HepG2 (cell line): ENCODE data around the gene TNRC18. TPM values are rescaled to one million over a fixed set of nuclear protein-coding genes. Genes with fewer than 3 reads are reported as not detected.

ENCODE experiments used
- AGO1 ChIP-seq: fragments of 200-400 bp; formaldehyde crosslinking; IDR thresholded peaks from 2 replicates; pipeline ENCODE4 v1.6.1; 2017; ENCODE audit warnings: mild to moderate bottlenecking, low read depth, low read length, moderate library complexity; ENCODE audit not compliant: poor library complexity, severe bottlenecking
- E2F2 ChIP-seq: sonication (generic); formaldehyde crosslinking; IDR thresholded peaks from 2 replicates; pipeline ENCODE4 v1.4.0; 2020; ENCODE audit warnings: missing genetic modification reagents, borderline replicate concordance
- EEA1 ChIP-seq: sonication (generic); formaldehyde crosslinking; IDR thresholded peaks from 2 replicates; pipeline ENCODE4 v1.5.1; 2020; ENCODE audit warnings: mild to moderate bottlenecking, missing genetic modification reagents, borderline replicate concordance
- HNF1B ChIP-seq: sonication (generic); formaldehyde crosslinking; IDR thresholded peaks from 2 replicates; pipeline ENCODE4 v1.5.1; 2020; ENCODE audit warnings: mild to moderate bottlenecking, moderate library complexity, missing genetic modification reagents
- IRF2 ChIP-seq: IDR thresholded peaks from 2 replicates; pipeline ENCODE4 v1.6.1; 2018; ENCODE audit warnings: missing genetic modification reagents, missing compliant biosample characterization
- KDM3A ChIP-seq: IDR thresholded peaks from 2 replicates; pipeline ENCODE4 v1.6.1; 2018; ENCODE audit warnings: low read depth, missing compliant biosample characterization
- KDM5B ChIP-seq: sonication (generic); formaldehyde crosslinking; IDR thresholded peaks from 2 replicates; pipeline ENCODE4 v1.4.0; 2020; ENCODE audit warnings: missing genetic modification reagents, mild to moderate bottlenecking, borderline replicate concordance
- MXI1 ChIP-seq: IDR thresholded peaks from 3 replicates; pipeline ENCODE4 v1.6.1; 2012; ENCODE audit warnings: low read depth, low read length, inconsistent platforms, borderline replicate concordance
- NFIB ChIP-seq: sonication (generic); formaldehyde crosslinking; IDR thresholded peaks from 2 replicates; pipeline ENCODE4 v1.9.0; 2021; ENCODE audit warnings: missing genetic modification reagents, mild to moderate bottlenecking, borderline replicate concordance
- ONECUT2 ChIP-seq: sonication (generic); formaldehyde crosslinking; IDR thresholded peaks from 2 replicates; pipeline ENCODE4 v1.4.0; 2020; ENCODE audit warnings: missing genetic modification reagents
- PRMT3 ChIP-seq: sonication (generic); formaldehyde crosslinking; IDR thresholded peaks from 2 replicates; pipeline ENCODE4 v1.8.1; 2022; ENCODE audit warnings: low read depth, mild to moderate bottlenecking, moderate library complexity, missing genetic modification reagents, borderline replicate concordance
- RAD21 ChIP-seq: fragments of 450-650 bp; formaldehyde crosslinking; IDR thresholded peaks from 2 replicates; pipeline ENCODE4 v1.5.0; 2020; ENCODE audit warnings: mild to moderate bottlenecking
- SALL1 ChIP-seq: sonication (generic); formaldehyde crosslinking; IDR thresholded peaks from 2 replicates; pipeline ENCODE4 v1.8.0; 2022; ENCODE audit warnings: mild to moderate bottlenecking, missing genetic modification reagents
- SAP130 ChIP-seq: IDR thresholded peaks from 2 replicates; pipeline ENCODE4 v1.6.1; 2016; ENCODE audit warnings: low read depth
- U2AF2 ChIP-seq: fragments of 200-400 bp; formaldehyde crosslinking; IDR thresholded peaks from 2 replicates; pipeline ENCODE4 v1.6.1; 2017; ENCODE audit warnings: low read depth, mild to moderate bottlenecking, low read length
- ZNF180 ChIP-seq: sonication (generic); formaldehyde crosslinking; IDR thresholded peaks from 2 replicates; pipeline ENCODE4 v1.4.0; 2020; ENCODE audit warnings: low read depth, missing genetic modification reagents, borderline replicate concordance
- ZNF34 ChIP-seq: sonication (generic); formaldehyde crosslinking; IDR thresholded peaks from 2 replicates; pipeline ENCODE4 v1.4.0; 2020; ENCODE audit warnings: mild to moderate bottlenecking, missing genetic modification reagents, borderline replicate concordance
- ZNF607 ChIP-seq: sonication (generic); formaldehyde crosslinking; IDR thresholded peaks from 2 replicates; pipeline ENCODE4 v1.5.1; 2020; ENCODE audit warnings: missing genetic modification reagents, mild to moderate bottlenecking, borderline replicate concordance
- ZNF737 ChIP-seq: sonication (generic); formaldehyde crosslinking; IDR thresholded peaks from 2 replicates; pipeline ENCODE4 v1.5.0; 2020; ENCODE audit warnings: missing genetic modification reagents, mild to moderate bottlenecking, borderline replicate concordance
- ZNF878 ChIP-seq: sonication (generic); formaldehyde crosslinking; IDR thresholded peaks from 2 replicates; pipeline ENCODE4 v1.8.1; 2023; ENCODE audit warnings: mild to moderate bottlenecking, missing genetic modification reagents, moderate library complexity
- polyA plus RNA-seq, 8 experiments: library from polyadenylated mRNA; depleted of rRNA in 3 of 8; stranded (reverse) in 7 of 8; unstranded in 1 of 8; fragments of >200 nt; fragmentation: Illumina TruSeq in 4 of 8; extraction: Trizol in 4 of 8; gene quantifications; 2 replicates each; pipeline versions ENCODE4 v1.2.1 to v1.2.3, GENCODE V29; 2011 to 2016; ENCODE audit warnings: low read depth in 4 of 8, missing spikeins in 1 of 8, mixed read lengths in 1 of 8; ENCODE audit not compliant: insufficient read depth in 1 of 8
- total RNA-seq, 5 experiments: library from RNA; depleted of rRNA; stranded (reverse); fragments of >200 nt; fragmentation: Illumina TruSeq; extraction: Trizol; gene quantifications; 2 replicates each; pipeline ENCODE4 v1.2.3, GENCODE V29; 2016; ENCODE audit warnings: low read depth in 1 of 5
- TF ChIP-seq, protein P1 (sequence below): sonication (generic); formaldehyde crosslinking; IDR thresholded peaks from 2 replicates; pipeline ENCODE4 v1.8.0; 2022; ENCODE audit warnings: missing genetic modification reagents, mild to moderate bottlenecking, borderline replicate concordance
- TF ChIP-seq, protein P2 (sequence below): sonication (generic); formaldehyde crosslinking; IDR thresholded peaks from 2 replicates; pipeline ENCODE4 v1.5.0; 2020; ENCODE audit warnings: mild to moderate bottlenecking, missing genetic modification reagents, moderate library complexity

TNRC18 gene
- total and polyA plus RNA-seq, 2 of the 13 experiments (the other 11 are each of a cell fraction or from before 2014, with no cell fraction given), result 11.7 to 17.4 TPM

GRCh38 chr7:5450549-5451327, 27.1 kb upstream of the TNRC18 start (continued):
- TF ChIP-seq ZNF34 (CRISPR knock-in tag), result no peak
- TF ChIP-seq ONECUT2 (CRISPR knock-in tag), result no peak
- peak; percentile 18; the same call in 1 of the 2 replicates for TF ChIP-seq KDM5B (CRISPR knock-in tag)
- peak; percentile 47; the same call in 1 of the 2 replicates for TF ChIP-seq ZNF607 (CRISPR knock-in tag)
- no peak for TF ChIP-seq NFIB (CRISPR knock-in tag)
- no peak for TF ChIP-seq ZNF737 (CRISPR knock-in tag)
- peak; percentile 95 for TF ChIP-seq RAD21
- TF ChIP-seq AGO1, result peak; percentile 79
- TF ChIP-seq KDM3A (CRISPR knock-in tag), result peak; percentile 33; the same call in 1 of the 2 replicates
- TF ChIP-seq HNF1B, result peak; percentile 65
- TF ChIP-seq ZNF180 (CRISPR knock-in tag), result no peak
- 0 out of 2 replicates have a peak, but pooled peaks have one; percentile 19 for TF ChIP-seq IRF2
- TF ChIP-seq ZNF878 (CRISPR knock-in tag), result no peak
- TF ChIP-seq MXI1, result peak; percentile 57; the same call in 1 of the 3 replicates
- TF ChIP-seq SALL1 (CRISPR knock-in tag), result 0 out of 2 replicates have a peak, but pooled peaks have one; percentile 15
- no peak for TF ChIP-seq E2F2 (CRISPR knock-in tag)
- TF ChIP-seq U2AF2, result 0 out of 2 replicates have a peak, but pooled peaks have one; percentile 46
- 0 out of 2 replicates have a peak, but pooled peaks have one; percentile 71 for TF ChIP-seq EEA1 (CRISPR knock-in tag)
- TF ChIP-seq, protein P1, sequence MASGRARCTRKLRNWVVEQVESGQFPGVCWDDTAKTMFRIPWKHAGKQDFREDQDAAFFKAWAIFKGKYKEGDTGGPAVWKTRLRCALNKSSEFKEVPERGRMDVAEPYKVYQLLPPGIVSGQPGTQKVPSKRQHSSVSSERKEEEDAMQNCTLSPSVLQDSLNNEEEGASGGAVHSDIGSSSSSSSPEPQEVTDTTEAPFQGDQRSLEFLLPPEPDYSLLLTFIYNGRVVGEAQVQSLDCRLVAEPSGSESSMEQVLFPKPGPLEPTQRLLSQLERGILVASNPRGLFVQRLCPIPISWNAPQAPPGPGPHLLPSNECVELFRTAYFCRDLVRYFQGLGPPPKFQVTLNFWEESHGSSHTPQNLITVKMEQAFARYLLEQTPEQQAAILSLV (CRISPR knock-in tag), result 0 out of 2 replicates have a peak, but pooled peaks have one; percentile 31
- TF ChIP-seq PRMT3 (CRISPR knock-in tag), result no peak
- TF ChIP-seq, protein P2, sequence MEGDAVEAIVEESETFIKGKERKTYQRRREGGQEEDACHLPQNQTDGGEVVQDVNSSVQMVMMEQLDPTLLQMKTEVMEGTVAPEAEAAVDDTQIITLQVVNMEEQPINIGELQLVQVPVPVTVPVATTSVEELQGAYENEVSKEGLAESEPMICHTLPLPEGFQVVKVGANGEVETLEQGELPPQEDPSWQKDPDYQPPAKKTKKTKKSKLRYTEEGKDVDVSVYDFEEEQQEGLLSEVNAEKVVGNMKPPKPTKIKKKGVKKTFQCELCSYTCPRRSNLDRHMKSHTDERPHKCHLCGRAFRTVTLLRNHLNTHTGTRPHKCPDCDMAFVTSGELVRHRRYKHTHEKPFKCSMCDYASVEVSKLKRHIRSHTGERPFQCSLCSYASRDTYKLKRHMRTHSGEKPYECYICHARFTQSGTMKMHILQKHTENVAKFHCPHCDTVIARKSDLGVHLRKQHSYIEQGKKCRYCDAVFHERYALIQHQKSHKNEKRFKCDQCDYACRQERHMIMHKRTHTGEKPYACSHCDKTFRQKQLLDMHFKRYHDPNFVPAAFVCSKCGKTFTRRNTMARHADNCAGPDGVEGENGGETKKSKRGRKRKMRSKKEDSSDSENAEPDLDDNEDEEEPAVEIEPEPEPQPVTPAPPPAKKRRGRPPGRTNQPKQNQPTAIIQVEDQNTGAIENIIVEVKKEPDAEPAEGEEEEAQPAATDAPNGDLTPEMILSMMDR (CRISPR knock-in tag), result peak; percentile 95
- 0 out of 2 replicates have a peak, but pooled peaks have one; percentile 13 for TF ChIP-seq SAP130
